ENCODE measurements around the gene EVC2.
"Not testable (repeated sequence)": the region's sequence is repeated elsewhere in the genome, so short reads cannot be mapped to it uniquely, and the experiment has no call there.

Gene EVC2

DNA sequence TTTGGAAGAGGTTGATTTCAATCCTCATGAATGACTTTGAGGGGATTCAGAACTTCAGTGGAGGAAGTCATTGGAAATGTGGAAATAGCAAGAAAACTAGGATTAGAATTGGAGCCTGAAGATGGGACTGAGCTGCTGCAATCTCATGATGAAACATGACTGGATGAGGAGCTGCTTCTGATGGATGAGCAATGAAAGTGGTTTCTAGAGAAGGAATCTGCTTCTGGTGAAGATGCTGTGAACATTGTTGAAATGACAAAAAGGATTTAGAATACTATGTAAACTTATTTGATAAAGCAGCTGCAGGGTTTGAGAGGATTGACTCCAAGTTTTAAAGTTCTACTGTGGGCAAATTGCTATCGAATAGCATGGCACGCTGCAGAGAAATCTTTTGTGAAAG, 29.7 kb upstream of the EVC2 start:
- DNase-seq, result no peak

DNA sequence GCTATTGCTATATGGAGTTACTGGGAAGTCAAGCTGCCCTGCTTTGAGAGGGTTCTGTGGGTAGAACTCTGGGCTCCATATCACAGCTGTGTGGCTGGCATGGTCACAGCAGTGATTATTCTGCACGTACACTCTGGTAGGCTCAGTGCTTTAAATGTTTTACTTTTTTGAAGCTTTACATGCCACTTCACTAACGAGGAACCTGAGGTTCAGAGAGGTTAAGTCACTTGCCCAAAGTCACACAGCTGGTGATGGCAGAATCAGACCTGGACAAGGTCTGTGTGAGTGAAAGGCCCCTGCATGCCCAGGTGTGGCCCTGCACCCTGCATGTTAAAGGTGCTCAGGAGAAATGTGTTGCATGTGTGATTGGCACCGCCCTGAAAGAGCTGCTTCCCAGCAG, 27.1 kb upstream of the EVC2 start:
- no peak for DNase-seq

DNA sequence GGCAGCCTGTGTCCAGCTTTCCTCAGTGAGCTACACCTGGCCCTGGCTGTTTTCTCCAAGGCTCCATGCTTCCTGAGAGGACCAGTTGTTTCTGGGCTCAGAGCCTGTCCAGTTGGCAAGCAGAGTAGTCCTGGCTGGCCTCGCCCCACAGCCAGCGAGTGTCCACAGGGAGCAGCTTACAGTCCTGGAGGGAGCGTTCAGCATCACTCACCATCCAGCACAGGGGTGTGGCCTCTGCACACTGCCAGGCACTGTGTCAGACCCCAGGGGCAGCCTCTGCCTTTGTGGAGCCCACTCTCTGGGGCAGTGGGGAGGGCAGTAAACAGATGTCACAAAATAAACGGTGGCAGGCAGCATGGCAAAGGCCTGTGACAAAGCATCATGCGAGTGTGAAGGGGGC, 26.5 kb upstream of the EVC2 start:
- DNase-seq, result no peak

DNA sequence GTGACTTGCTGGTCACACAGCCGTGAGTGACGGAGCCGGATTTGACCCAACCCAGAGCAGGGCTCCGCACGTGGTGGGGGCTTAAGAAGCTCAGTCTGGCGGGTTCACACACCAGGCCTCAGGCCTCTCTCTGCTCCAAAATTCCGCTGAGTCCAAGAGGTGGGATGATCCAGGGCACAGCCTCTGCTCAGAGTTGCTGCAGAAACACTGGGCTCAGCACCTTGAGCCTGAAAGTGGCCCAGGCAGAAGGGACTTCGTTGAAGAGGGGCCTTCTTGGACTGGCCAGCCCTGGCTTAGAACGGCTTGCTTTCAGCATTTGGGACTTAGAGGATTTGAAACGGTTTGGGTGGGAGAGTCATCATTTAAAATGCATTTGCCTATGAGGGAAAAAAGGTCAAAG, 23.8 kb upstream of the EVC2 start:
- DNase-seq, result no peak

DNA sequence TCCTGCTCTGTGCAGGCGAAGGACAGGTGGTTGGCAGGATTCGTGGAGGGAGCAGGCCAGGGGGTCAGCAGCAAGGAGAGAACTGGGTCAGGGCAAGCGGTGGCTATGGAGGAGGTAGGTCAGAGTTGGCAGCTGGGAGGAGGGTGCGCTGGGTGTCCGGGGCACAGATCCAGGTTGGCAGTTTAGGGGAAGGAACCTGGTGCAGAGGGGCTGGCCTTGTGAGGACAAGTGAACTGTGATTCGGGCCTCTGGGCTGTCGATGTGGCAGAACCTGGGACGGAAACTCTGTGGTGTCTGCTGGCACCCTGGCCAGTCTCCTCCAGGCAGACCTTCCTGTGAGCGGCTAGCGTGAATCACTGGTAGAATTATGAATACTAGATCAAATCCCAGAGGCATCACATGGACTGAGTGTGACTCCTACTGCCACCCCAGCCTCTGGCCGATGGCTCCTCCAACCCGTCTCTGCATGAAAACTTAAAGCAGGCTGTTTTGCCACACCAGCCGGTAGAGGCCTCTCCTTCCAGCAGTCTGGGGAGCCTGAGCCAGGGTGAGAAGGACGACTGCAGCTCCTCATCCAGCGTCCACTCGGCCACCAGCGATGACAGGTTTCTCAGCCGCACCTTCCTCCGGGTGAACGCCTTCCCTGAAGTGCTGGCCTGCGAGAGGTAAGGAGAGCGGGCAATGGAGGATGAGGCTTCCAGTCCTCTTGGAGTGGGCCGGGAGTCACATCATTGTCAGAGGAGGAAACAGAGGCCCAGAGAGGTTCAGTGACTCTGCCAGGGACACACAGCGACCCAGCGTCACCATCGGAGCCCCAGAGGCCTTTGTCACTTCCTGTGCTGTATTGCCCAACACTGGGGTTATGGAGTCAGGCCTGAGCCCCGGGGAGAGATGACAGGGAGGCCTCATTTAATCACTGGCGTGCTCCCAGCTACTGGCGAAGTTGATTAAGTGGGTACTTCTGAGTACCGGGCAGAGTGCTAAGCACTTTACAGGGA, 22.9 kb upstream of the EVC2 start:
- DNase-seq, result no peak

DNA sequence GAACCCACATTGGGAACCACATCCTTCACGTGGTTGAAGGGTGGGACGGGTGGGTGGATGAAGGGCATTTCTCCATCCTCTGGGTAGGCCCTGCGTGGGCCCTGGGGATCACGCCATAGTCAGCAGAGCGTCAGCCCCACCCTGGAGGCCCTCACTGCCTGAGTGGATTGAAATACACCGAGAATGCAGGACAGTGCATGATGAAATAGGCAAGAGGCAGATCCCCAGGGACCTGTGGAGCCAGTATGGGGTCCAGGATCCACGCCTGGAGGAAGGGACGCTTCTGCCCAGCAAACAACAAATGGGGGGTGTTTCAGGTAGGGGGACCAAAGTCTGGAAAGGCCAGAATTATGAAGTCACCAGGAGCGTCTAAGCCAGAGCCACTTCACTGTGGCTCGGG, 22.1 kb upstream of the EVC2 start:
- no peak for DNase-seq

DNA sequence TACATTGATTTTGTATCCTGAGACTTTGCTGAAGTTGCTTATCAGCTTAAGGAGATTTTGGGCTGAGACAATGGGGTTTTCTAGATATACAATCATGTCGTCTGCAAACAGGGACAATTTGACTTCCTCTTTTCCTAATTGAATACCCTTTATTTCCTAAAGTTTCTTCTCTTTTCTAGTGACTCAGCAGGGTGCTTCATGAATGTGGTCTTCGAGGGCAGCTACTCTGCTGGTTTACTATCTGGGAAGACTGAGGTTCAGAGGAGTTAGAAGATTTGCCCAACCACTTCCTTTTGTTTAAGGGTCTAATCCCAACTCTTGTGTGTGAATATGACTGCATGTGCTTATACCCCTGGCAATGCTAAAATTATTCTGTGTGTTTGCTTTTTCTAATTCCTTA, 20.1 kb upstream of the EVC2 start:
- DNase-seq, result not testable (repeated sequence)

DNA sequence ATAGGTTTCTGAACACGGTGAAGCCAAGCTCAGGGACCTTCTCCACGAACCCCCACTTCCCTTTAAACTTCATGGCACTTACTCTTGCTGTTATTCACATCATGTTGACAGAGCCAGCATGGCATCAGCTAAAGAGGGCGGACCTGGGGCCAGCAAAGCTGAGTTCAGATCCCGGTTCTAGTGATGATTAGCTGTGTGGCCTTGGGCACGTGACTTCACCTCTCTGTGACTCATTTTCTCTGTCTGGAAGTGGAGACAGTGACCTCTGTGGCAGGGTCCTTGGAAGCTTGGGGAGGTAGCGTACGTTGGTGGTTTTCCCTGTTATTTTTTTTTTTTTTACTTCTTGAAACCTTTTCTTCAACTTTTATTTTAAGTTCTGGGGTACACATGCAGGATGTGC, 16.0 kb upstream of the EVC2 start:
- no peak for DNase-seq

DNA sequence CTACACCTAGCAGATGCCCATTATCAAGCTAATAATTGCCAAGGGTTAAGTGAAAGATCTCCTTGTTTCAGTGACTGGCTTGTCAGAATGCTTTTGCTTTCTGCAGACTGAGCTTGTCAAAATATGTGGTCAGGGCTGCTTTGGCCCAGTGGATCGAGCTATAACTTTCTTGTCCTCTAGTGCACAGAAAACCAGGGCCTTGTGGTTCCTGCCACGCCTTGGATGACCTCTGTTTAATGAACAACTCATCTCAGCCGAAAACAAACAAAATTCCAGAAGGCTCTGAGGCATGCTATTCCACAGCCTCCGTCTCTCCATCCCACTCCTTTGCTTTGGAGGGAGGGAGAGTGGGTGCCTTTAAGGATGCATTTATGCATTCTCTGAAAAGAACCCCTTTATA, 14.0 kb upstream of the EVC2 start:
- no peak for DNase-seq

DNA sequence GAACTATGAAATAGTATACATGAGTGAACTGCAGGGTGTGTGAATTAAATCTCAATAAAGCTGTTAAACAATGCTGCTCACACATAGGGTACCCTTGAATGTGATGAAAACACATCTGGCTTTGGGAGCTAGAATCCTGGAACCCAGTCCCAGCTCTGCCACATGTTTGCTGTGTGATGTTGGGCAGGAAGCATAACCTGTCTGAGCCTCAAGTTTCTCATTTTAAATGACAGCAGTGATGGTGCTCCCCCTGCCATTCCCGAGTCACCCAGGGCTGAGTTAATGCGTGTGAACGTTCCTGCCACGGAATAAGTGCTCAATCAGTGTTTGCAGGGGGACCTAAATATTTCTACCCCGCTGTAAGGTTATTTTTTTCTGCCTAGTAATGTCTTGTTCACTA, 13.6 kb upstream of the EVC2 start:
- DNase-seq, result no peak

DNA sequence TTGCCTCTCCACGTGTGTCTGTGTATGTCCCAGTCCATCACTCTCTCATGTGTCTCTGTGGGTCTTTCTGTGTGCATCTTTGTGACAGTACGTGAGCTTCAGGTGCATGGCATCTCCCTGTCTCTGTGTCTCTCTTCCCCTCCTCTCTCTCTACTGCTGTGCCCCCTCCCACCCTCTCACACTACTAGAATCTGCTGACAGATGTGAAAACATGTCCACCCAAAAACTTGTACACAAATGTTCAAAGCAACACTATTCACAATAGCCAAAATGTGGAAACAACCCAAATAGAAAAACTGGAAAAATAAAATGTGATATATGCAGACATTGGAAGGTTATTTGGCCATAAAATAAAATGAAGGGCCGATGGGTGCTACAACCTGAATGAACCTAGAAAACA, 12.6 kb upstream of the EVC2 start:
- DNase-seq, result no peak

DNA sequence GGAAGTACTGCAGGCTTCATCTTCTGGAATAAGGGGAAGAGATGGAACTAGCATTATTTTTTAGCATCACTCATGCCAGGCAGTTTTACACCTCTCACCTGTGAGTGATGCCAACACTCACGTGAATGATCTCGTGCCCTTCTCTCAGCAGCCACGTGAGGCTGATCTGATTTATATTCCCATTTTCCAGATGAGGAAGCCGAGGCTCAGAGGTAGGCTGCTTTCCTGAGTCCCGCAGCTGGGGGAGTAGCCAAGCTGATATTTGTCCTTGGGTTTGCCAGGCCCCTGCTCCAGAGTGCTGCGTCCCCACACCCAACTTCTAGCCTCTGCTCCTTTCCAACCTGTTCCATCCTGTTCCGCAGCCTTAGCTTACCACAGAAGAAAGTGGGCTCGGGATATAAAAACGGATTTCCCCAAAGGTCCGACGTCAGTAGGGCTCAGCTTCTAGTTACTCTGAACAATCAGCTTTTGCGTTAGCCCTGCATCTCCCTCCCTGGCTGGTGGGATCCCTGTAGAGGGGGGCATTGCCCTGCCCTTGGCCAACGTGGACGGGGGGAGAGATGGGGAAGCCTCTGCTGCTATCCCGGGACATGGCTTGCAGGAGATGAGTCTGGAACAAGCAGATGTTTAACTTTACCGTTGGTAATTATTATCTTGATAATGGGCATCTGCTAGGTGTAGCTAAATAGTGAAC, 11.9 kb upstream of the EVC2 start:
- DNase-seq, result no peak

DNA sequence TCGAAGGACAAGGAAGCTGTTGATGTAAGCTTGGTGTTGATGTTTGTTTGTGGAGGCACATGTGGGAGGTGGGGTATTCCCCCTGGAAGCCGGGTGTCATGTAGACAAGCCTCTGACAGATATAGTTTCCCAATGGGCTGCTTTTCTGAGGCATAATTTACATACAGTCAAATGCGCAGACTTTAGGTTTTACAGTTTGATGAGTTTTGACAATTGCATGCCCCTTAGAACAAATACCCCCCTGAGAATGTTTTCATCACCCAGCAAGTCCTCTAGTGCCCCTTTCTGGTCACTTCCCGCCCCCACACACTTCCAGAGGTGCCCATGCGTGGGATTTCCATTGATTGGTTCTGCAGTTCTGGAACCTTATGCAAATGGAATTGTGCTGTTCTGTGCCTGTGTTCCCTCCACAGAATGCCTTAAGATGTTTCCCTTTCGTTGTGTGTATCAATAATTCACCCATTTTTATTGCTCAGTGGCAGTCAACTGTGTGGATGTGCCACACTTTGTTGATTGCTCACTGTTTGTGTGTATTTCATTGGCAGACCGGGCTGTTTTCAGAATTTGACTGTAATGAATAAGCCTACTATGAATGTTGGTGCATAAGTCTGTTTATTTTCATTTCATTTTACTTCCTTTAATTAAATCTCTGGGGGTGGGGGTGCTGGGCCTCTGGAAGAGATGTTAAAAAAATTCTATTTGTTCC, 11.1 kb upstream of the EVC2 start:
- no peak for DNase-seq

DNA sequence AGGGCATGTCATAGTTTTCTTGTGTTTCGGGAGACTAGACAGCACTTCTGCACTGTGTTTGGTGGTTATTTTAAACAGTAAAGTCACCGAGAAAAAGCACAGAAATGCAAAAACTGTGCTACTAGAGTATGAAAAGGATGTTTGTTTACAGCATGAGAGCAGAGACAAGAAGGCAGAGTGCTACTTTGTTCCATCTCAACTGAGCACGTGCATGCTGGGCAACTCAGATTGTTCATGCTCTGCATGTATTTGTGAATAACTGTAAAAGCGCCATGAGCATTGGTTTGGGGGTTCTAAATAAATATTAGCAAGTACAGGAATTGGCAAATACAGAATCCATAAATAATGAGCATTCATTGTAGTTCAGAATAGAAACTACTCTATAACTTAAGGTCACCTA, 10.1 kb upstream of the EVC2 start:
- no peak for DNase-seq

DNA sequence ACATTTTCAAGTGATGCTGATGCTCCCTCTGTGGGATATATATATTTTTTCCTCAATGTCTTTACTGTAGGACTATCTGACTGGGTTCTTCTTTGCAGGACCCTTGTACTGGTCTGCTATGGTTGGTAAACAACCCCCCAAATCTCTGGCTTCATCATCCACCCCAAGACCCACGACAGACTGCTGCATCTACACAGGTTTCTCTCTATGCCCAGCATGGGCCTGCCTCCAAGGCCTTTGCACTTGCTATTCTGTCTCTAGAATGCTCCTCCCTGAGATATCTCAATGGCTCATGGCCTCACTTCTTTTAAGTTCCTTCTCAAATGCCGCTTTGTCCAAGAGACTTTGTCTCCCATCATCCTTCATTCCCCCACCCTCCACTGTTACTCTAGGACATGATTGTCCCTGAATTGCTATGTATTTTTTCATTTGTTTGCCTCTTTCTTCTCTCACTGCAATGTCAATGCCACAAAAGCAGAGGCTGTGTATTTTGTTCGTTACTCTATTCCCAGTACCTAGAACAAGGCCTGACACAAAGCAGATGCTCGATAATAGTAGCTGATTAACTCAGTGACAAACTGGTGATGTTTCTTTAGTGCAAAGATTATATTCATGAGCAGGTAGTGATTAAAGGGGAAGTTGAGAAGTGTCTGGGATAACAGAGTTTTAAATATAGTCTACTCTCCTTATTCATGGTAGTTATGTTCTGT, 9.2 kb upstream of the EVC2 start:
- no peak for DNase-seq

DNA sequence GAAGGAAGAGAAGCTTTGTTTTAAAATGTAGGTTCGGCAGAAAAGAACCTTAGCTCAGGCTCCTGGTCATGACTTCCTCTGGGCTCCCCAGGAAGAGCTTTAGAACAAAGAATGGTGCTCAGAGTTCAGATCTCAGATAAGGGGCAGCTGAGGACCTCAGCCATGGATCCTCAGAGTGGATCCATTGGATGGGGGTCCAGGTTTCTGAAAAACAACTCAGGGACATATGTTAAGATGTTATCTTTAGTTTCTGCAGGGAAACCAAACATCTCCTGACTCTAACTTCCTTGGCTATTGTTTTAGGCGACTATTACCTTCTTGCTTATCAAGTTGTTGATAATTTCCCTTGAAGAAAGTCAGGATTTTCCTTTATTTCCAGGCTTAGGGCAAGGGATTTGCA, 8.0 kb upstream of the EVC2 start:
- no peak for DNase-seq

DNA sequence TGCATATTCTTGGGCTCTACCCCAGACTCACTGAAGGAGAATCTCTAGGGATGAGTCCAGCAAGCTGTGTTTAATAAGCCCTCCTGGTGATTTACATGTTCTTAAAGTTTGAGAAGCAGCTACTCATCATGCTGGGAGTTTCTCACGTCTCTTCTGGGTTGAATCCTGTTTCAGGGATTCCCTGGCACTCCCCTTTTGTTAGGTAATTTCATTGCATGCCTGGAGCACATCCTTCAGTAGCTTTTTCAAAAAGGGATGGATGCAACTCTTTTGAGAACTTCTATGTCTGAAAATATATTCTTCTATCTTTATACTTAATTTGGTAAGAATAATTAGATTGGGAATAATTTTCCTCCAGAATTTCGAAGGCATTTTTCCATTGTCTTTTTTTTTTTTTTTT, 7.0 kb upstream of the EVC2 start:
- no peak for DNase-seq

DNA sequence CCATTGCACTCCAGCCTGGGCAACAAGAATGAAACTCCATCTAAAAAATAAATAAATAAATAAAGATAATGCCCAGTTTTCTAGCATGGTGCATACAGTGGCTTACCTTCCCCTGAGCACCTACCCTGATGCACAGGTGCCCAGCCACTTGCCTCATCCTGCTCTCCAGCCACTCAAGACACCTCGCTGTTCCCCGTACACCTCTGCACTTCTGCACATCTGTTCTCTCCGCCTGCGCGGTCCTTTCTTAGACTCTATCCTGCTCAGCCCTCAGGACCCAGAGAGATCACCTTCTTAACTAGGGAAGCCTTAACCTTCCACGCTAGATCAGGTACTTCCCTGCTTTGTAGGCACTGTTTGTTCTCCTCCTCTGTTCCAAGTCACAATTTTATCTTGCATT, 5.5 kb upstream of the EVC2 start:
- DNase-seq, result no peak

DNA sequence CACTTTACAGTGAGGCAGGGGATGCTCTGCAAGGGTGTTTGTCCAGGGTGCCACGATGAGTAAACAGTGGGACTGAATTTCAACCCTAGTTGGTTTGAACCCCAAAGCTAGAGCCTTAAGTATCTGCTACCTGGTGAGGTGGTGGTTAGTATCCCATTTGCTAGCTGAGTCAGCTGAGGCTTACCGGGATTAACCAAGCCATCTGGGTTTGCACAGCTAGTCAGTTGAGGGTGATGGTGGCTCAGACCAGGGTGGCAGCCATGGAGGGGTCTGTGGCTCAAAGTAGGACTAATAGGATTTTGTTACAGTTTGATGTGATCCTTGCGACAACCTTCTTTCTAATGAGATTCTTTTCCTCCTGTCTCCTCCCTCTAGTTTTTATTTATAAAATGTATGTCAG, 4.6 kb upstream of the EVC2 start:
- DNase-seq, result no peak

DNA sequence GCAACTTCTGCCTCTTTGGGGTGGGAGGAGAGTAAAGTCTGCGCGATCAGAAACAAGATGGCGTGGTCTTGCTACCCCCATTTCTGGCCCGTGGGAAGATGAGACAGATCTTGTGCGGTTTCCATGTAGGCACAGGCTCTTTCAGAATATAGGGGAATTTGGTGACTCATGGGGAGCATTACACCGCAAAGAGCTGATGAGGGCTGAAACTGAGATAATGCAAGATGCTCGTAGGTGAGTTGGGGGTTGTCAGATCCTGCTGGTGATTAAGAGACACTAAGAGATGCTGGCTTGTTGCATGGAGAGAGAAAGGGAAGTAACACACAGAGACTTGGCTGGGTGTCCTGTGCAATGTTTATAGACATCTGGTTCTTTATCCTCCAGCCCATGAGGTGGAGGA, 4.2 kb upstream of the EVC2 start:
- no peak for DNase-seq

DNA sequence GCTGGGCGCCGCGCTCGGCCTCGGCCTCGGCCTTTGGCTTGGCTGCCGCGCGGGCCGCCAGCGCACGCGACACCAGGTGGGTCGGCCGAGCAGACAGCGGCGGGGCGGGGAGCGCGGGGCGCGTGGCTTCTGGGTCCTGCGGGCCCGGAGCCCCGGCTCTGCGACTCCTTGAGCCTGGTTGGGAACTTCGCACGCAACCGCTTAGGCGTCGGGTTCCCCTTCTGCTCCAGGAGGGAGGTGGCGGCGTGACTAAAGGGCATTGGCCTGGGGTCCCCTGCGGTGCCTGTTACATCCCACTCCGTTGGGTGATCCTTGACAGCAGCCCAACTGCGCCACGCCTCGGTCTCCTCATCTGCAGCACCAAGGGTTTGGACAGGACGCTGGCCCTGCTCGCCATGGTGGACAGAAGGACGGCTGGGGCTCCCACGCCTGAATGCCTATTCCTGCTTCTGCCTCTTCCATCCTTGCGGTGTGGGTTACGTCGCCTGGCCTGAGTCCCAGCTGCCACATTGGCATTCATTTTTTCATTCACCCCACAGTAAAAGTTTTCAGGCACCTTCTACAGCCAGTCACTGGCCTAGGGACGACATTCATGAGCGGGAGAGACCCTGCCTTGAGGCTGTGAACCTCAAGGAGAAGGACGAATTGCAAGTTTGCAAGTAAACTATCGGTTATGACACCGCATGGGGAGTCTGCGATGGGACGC, 3.3 kb upstream of the EVC2 start:
- no peak for DNase-seq

DNA sequence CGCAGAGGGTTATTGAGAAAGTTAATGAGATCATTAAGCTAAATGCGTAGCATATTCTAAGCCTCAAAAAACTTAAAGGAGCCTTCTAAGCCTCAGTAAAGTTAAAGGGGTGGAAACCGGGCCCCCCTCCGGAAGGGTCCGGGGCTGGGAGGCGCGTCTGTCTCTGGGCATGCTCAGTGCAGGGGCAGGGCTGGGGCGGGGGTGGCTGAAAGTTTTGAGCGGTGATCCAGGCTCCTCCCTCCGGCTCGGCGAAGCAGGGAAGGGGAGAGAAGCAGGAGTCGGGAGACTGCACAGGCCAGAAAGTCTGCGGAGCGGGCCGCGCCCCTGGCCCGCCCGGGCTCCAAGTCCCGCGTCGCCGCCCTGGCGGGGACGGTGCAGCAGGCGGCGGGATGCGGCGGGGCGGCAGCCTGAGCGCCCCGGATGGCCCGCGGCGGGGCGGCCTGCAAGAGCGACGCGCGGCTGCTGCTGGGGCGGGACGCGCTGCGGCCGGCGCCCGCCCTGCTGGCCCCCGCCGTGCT, 2.7 kb upstream of the EVC2 start, which contains the start of gene EVC:
Gene EVC (plus strand): TSS at position 241 of the 518 bp plus-strand sequence. CDS start 180 bp downstream, at position 421.
- DNase-seq, result no peak

Measured in 8988T (cell line).